ENCODE data around the gene SPC25. TPM values are rescaled to one million over a fixed set of nuclear protein-coding genes. Genes with fewer than 3 reads are reported as not detected.
A peak's percentile ranks its signal among the peaks of the same experiment; 100 is the strongest.

SPC25 gene
- total RNA-seq, 1 donor from 2014 or later, result 60.0 TPM

DNA sequence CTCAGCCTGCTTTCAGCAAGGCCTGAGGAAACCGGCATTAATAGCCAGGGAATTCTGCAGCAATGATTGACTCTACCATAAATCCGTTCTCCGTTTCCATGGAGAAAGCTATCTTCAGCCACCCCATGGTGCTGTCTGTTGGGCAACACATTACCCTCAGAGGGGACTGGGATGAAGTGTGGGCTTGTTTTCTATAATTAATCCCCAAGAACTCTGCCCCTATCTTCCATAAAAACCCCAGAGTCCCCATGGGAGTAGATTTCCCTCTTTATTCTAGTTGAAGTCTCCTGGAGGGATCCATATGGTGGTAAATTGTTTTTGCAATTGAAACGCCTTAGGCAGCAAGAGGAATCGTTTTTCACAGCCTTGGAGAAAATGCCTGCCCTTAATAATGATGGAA lies 20.1 kb upstream of the SPC25 start:
- Histone ChIP-seq H3K9me3 (ENCODE audit: low read depth) (peaks cover under 1% of the 10 kb centered on the region), H3K36me3 (no peaks in the 10 kb centered on the region), H3K79me2 (ENCODE audit: low read depth) (no peaks in the 10 kb centered on the region), H2AFZ (replicated peaks) (no peak overlapping the region), H3K4me2 (no peak overlapping the region), H3K27ac (no peak overlapping the region), H3K9ac (no peak overlapping the region), H4K20me1 (ENCODE audit: low read depth) (no peaks in the 10 kb centered on the region), H3F3A (ENCODE audit: low read depth) (peaks cover 34% of the 10 kb centered on the region), H3K4me1 (peaks cover 55% of the 10 kb centered on the region), H3K4me3 (no peak overlapping the region), H3K27me3 (no peaks in the 10 kb centered on the region)
- Mint-ChIP-seq H3K4me1 (peaks cover 53% of the 10 kb centered on the region), H3K9me3 (peaks cover 1% of the 10 kb centered on the region), H3K27me3 (ENCODE audit: insufficient read depth, low read depth) (no peaks in the 10 kb centered on the region), H3K4me3 (no peak overlapping the region), H3K36me3 (no peaks in the 10 kb centered on the region), H3K27ac (no peak overlapping the region)
- no peak for TF ChIP-seq EZH2 (IDR thresholded peaks at IDR 0.05)
- TF ChIP-seq, protein P1, sequence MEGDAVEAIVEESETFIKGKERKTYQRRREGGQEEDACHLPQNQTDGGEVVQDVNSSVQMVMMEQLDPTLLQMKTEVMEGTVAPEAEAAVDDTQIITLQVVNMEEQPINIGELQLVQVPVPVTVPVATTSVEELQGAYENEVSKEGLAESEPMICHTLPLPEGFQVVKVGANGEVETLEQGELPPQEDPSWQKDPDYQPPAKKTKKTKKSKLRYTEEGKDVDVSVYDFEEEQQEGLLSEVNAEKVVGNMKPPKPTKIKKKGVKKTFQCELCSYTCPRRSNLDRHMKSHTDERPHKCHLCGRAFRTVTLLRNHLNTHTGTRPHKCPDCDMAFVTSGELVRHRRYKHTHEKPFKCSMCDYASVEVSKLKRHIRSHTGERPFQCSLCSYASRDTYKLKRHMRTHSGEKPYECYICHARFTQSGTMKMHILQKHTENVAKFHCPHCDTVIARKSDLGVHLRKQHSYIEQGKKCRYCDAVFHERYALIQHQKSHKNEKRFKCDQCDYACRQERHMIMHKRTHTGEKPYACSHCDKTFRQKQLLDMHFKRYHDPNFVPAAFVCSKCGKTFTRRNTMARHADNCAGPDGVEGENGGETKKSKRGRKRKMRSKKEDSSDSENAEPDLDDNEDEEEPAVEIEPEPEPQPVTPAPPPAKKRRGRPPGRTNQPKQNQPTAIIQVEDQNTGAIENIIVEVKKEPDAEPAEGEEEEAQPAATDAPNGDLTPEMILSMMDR (IDR thresholded peaks at IDR 0.05), result no peak
- TF ChIP-seq EZH2phosphoT487 (IDR thresholded peaks at IDR 0.05), result no peak
- no peak for DNase-seq (ENCODE audit: low spot score)

DNA sequence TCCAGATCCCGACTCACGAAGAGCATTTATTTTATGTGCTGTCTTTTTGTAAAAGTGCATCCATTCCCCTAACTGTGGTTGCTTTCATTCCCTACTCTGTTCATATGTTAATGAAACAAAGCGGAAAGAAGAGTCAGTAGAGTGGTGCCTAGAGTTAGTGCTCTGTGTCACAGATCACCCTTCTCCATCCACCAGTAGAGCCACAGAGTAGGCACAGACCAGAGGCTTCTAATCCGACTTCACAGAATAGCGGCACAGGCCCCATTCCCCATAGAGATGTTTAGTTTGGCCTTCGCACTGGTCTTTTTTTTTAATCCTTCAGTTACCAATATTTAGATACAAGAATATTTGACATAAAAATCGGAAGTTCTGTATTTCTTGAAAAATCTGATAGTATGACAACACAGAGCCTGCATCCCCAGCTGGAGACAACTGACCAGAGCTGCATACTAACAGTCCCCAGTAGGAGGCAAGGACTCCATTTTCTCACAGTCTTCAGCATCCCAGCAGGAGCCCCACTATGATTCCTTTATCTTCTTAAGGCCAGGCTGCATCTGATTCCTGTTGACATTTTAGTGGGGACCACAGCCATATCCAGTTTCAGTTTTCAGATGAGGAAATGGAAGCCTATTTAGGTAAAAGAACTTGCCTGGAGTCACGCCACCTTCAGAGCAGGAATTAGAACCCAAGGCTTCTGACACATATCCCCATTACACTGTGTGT lies 17.9 kb upstream of the SPC25 start:
- Mint-ChIP-seq H3K9me3 (no peaks in the 10 kb centered on the region), H3K36me3 (no peaks in the 10 kb centered on the region), H3K4me1 (peaks cover 41% of the 10 kb centered on the region), H3K4me3 (no peak overlapping the region), H3K27me3 (ENCODE audit: insufficient read depth, low read depth) (peaks cover 2% of the 10 kb centered on the region), H3K27ac (peak overlapping the region; percentile 51)
- Histone ChIP-seq H2AFZ (replicated peaks) (peak overlapping the region; percentile 10), H3K4me1 (peaks cover 39% of the 10 kb centered on the region), H3K9ac (no peak overlapping the region), H4K20me1 (ENCODE audit: low read depth) (no peaks in the 10 kb centered on the region), H3K27ac (no peak overlapping the region), H3K4me2 (no peak overlapping the region), H3K79me2 (ENCODE audit: low read depth) (no peaks in the 10 kb centered on the region), H3K9me3 (ENCODE audit: low read depth) (no peaks in the 10 kb centered on the region), H3K27me3 (no peaks in the 10 kb centered on the region), H3F3A (ENCODE audit: low read depth) (peaks cover 29% of the 10 kb centered on the region), H3K36me3 (no peaks in the 10 kb centered on the region), H3K4me3 (no peak overlapping the region)
- TF ChIP-seq, protein P1 (IDR thresholded peaks at IDR 0.05), result no peak
- no peak for TF ChIP-seq EZH2phosphoT487 (IDR thresholded peaks at IDR 0.05)
- no peak for TF ChIP-seq EZH2 (IDR thresholded peaks at IDR 0.05)
- no peak for DNase-seq (ENCODE audit: low spot score)

DNA sequence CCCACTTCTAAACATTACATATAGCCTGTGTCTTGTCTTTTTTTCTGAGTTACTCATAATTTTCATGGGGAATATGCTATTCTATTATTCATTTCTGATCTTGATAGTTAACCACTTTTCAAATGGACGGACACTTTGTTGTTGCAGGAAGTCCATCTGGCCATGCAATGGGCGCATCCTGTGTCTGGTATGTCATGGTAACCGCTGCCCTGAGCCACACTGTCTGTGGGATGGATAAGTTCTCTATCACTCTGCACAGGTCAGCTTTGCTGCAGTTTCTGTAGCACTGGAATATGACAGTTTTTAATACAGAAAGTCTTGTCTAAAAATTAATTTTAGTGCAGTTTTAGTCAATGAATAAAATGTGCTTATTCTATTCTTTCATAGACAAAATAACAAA lies 14.1 kb upstream of the SPC25 start:
- Mint-ChIP-seq H3K36me3 (no peaks in the 10 kb centered on the region), H3K27ac (no peak overlapping the region), H3K4me1 (peaks cover 18% of the 10 kb centered on the region), H3K4me3 (no peak overlapping the region), H3K27me3 (ENCODE audit: insufficient read depth, low read depth) (peaks cover 2% of the 10 kb centered on the region), H3K9me3 (no peaks in the 10 kb centered on the region)
- H3K9ac ChIP-seq, result no peak overlapping the region
- H3K36me3 ChIP-seq, result no peaks in the 10 kb centered on the region
- DNase-seq (ENCODE audit: low spot score), result no peak
- H3F3A ChIP-seq (ENCODE audit: low read depth), result peaks cover 13% of the 10 kb centered on the region
- H3K9me3 ChIP-seq (ENCODE audit: low read depth), result no peaks in the 10 kb centered on the region
- H3K27me3 ChIP-seq, result no peaks in the 10 kb centered on the region
- H2AFZ ChIP-seq (replicated peaks), result no peak overlapping the region
- H3K79me2 ChIP-seq (ENCODE audit: low read depth), result no peaks in the 10 kb centered on the region
- TF ChIP-seq, protein P1 (IDR thresholded peaks at IDR 0.05), result no peak
- TF ChIP-seq EZH2 (IDR thresholded peaks at IDR 0.05) (no peak), EZH2phosphoT487 (IDR thresholded peaks at IDR 0.05) (no peak)
- H4K20me1 ChIP-seq (ENCODE audit: low read depth), result no peaks in the 10 kb centered on the region
- H3K27ac ChIP-seq, result no peak overlapping the region
- H3K4me1 ChIP-seq, result peaks cover 19% of the 10 kb centered on the region
- no peak overlapping the region for H3K4me2 ChIP-seq
- H3K4me3 ChIP-seq, result no peak overlapping the region
